ENCODE results near the gene SSUH2.
"Not testable (repeated sequence)": the region's sequence is repeated elsewhere in the genome, so short reads cannot be mapped to it uniquely, and the experiment has no call there.

Gene SSUH2

DNA sequence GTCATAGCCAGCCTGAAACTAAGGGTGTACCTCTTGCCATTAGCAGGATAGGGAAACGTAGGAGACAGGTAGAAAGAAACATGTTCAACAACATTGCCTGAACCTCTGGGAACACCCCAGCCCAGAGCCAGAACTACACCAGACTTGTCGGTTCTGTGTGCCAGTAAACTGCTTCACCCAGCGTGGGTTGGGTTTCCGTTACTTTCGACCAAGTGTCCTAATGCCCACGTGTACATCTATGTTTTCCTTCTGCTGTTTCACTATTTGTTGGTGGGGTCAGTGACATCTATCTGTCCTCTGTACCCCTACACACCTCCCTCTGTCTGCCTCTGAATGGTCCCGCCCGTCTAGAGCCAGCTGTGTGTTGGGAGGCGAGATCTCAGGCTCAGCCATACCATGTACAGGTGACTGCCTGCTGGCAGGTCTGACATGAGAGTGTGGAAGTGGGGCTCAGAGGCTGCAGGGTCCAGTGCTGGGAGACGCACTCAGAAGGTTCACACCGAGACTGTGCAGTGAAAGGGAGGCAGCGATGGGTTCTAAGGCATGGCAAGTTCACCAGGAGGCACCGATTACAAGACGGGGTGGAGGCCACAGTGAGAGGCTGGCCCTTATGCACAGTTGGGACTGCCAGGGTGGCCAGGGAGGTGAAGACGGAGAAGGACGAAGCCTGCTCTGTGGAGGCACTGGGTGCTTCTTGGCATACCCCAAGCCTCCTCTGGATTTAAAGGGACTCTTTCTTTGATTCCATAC lies 36.4 kb downstream of the SSUH2 start:
- FAIRE-seq: no peak

DNA sequence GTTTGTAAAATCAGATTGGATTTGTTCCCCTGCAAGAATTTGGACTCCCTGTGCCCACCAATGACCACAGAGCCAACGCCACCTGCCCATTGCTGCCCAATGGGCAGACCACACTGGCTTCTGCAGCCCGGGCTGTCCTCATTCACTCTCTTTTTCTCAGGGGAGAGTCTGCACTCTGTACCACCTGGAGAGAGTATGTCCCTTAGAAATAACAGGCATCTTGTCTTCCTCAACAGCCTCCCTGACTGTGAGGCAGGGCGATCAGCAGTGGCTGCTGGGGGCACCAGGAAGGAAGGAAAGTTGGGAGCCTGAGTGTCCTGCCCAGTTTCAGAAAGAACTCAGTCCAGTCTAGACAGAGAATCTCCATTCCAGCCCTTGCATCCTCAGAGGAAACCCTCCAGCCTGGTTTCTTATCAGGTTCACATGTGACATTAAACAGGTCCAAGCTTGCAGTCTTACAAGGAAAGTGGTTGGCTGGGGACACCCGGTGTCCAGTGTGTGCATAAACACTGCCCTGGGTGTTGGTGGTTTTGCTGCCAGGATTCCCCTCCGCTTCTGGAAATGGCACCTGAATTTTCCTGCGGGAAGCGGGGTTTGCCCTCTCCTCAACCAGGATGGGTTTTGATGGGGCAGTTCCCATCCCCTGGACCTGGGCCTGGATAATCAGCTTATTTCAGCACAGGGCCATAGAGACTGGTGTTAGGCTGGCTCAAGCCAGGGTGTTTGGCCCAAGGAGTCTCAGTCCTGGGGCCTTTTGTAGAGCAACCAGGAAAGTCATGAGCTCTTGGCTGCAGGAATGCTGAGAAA lies 37.2 kb downstream of the SSUH2 start:
- FAIRE-seq: no peak

DNA sequence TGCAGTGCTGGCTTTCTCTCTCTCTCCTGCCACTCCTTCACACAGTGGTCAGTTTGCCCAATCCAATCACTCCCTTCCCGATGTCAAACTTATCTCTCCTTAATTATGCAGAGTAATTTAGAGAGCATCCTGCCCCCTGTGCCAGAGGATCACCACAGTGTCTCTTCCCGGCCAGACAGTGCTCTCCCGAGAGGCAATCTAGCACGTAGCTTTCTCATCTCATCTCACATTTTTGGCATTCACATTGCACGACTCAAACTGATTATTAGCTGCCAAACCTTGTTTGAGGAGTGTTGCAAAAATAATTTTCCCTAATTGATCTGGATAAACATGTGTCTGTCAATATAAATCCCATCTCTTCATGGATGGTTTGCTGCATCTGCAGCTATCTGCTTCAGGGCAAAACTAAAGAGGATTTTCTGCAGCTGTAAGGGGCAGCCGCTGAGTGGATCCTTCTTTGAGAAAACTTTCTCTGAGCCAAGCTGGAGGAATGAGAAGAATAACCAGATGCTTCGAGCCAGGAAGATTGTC lies 37.8 kb downstream of the SSUH2 start:
- no peak for FAIRE-seq

DNA sequence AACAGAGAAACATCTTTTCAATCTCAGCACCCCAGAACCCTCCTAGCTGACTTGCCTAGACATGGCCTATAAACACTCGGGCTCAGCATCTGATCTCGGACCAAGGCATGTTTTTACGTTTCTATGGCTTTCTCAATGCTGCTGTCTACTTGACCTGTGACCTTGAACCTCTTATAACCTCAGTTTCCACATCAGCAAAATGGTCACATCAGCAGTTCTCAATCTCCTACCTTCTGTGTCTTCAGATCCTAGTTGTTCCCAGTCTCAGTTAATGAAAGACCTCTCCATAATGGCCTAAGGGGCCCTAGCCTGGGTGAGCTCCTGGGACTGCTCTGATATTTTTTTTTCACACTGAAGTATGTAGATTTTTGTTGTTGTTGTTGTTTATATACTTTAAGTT lies 39.6 kb downstream of the SSUH2 start:
- no peak for FAIRE-seq

DNA sequence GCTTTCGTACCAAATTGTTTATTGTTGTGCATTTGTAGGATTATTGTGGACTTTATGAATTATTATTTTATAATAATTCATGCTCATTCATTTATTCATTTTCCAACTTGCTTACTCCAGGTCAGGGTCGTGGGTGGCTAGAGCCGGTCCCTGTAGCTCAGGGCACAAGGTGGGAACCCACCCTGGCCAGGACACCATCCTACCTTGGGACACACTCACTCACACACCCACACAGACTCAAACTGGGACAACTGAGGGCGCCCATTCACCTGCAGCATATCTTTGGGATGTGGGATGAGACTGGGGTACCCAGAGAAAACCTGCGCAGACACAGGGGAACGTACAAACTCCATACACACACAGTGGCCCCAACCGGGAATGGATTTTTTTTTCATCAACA lies 40.6 kb downstream of the SSUH2 start:
- no peak for FAIRE-seq

DNA sequence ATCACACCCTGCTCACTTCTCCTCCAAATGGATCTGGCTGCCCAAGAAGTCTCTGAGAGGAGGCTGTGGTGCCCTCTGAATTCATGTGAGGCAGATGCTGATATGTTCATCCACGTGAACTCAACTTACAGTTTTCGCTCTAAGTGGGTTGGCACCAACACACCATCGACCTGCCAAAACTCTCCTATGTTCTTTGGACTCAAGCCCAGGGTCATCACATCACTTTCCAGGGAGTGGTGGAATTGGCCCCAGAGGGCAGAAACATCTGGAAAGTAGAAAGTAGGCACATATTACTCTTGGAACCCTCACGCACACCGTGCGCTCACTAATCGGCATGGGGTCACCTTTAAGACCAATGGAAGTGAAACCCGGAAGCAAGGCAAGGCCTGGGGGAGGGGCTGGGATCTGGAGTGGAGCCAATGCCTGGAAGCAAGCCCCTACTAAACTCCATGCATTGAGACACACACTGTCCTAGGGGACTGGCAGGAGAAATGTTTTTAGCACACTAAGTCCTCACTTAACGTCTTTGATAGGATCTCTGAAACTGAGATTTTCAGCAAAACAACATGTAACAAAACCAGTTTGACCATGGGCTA lies 41.4 kb downstream of the SSUH2 start:
- no peak for FAIRE-seq

DNA sequence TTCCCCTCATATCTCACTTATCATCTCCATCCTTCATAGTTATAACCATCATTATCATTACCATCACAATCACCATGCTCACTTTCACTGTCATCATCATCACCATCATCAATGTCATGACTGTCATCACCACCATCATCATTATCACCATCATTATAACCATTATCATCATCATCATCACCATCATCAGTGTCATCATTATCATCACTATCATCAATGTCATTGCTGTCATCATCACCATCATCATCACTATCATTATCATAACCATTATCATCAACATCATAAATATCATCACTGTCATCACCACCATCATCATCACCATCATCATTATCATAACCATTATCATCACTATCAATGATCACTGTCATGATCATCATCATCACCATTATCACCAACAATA lies 44.1 kb downstream of the SSUH2 start:
- FAIRE-seq: no peak

DNA sequence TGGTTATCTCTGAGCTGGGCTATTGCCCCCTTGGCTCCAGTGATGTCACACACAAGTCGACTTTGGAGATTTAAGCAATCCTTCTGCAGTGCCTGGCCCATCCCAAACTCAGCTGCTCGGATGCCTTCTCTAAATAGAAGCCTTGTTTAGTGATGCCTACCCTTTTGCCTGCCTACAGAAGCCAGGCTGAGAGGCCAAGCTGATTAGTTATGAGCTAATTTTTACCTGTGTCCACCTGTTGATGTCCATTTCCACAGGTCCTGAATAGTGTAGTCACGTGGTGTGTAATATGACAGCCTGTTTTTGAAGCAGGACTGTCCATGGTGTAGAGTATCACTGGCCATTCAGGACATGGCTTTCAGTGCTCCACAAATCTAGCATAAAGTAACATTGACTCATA lies 45.5 kb downstream of the SSUH2 start:
- FAIRE-seq: no peak

DNA sequence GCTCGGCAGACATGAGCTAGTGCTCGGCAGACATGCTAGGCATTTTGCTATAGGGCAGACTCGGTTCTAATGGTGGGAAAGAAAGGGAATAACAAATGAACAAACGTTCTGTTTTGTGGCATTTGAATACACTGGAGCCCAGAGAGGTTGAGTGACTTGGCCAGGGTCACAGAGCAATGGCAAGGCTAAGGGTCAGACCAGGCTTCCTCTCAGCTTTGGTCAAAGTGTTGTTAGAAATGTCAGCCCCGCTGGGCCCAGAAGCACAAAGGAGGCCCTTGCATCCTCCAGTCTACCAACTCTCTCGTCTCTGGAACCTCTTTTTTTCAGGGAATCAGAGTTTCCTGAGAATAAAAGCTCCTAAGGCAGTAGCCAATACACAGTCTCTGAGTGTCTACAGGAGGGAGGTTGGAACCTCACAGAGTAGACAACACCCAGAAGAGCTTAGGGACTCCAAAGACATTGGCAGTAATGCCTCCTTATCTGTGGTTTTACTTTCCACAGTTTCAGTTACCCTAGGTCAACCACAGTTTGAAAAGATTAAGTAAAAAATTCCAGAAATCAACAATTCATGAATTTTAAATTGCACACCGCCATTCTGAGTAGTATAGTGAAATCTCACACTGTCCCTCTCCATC lies 47.3 kb downstream of the SSUH2 start:
- no peak for FAIRE-seq

DNA sequence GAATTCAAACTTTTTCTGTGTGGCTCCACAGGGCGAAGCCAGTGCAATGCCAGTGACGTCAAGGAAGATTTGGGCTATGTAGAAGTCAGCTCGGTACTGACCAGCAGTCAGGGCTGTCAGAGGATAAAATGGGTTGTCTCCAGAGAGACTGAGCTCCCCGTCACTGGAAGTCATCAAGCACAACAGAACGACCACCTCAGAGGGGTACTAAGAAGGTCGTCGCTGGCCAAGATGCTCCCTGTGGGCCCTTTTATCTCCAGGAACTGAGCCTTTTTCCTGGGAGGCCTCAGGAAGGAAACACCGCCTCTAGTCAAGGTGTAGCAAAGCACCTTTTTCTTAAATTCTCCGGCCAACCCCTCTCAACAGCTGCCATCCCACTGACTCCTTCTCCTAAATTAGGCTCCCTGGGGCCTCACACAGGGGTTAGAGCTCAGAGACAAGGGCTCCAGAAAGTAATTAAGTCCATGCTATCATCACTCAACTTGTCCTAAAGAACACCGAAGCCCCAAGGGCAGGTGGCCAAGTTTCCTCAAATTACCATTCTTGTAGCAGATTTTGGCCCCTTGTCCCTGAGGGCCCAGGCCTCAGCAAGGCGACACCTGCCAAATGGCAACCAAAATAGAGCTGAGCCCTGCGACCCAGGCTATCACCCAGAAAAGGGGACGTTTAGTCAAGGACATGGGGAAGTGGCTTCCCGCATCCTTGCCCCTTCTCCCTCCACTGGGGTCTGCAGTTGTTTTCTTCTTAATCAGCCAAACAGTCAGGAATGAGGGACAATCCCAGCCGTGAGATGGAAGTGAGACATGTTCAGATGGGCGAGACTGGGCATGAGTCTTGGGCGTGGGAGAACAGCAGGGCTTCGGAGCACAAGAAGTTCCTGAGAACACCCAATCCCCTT lies 48.0 kb downstream of the SSUH2 start:
- FAIRE-seq: no peak

DNA sequence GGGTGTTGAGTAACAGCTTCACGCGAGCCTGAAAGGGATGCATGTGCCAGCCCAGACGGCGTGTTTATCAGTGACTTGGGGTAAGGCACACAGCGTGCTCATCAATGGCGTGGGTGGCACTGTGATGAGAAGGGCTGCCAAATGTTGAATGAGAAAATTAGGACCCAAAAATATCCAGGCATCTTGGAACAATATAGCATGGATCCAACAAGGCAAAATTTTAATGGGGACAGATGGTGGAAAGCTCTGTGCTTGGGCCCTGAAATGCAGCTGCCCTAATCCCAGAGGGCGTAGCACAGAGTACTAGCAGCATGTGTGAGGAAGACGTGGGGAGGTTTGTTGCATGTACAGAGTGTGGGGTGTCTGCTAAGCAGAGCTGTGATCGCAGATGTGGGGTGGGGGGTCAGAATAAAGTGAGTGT lies 48.9 kb downstream of the SSUH2 start:
- no peak for FAIRE-seq

DNA sequence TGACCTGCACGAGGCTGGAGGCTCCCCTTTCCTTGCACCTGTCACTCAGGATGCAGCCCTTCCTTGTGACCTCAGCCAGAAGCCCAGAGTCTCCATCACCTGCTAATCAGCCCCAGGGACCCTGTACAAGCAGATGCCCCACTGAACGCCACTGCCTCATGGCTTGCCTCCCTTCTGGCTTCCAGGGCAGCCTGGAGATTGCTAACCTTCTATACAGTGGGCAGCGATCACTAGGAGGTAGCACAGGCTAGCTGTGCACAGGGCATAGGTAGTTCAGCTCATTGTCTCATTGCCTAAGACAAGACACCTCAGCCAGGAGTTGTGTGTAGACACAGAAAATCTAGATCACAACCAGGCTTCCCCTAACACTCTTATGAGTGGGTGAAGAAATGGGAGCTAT lies 49.3 kb downstream of the SSUH2 start:
- no peak for FAIRE-seq

DNA sequence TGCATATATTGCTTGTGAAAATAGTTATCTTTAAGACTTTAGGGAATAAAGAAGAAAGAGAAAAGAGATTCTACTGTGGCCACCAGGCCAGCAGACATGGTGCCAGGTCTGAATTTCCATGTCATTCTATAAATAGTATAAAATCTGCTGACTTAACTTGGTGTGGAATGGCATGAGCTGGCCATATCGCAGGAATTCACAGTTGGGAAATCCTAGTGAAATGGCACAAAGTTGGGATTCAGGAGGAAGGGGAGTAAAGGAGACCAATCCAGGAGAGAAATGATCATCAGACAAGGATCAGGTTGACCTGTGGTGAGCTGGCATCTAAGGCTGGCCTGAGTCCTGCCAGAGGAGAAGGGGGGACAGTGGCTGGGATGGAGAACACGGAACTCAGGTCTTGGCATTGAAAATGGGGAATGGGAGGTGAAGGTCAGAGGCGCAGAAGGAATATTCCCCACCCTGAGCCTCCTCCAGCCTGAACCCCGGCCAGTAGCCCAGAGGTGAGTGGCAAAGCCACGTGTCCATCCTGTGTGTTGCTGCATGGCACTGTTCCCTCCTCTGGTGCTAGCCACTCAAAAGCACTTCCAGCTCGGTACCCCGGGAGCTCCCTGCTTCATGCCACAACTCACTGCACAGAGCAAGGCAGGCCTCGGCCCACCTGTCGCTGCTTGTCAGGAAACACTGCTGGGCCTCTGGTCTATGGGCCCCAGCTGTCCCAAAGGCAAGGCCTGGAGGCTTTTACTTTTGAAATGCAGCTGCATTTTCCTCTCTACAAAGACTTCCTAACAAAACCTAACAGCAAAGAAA lies 51.4 kb downstream of the SSUH2 start:
- FAIRE-seq: no peak

DNA sequence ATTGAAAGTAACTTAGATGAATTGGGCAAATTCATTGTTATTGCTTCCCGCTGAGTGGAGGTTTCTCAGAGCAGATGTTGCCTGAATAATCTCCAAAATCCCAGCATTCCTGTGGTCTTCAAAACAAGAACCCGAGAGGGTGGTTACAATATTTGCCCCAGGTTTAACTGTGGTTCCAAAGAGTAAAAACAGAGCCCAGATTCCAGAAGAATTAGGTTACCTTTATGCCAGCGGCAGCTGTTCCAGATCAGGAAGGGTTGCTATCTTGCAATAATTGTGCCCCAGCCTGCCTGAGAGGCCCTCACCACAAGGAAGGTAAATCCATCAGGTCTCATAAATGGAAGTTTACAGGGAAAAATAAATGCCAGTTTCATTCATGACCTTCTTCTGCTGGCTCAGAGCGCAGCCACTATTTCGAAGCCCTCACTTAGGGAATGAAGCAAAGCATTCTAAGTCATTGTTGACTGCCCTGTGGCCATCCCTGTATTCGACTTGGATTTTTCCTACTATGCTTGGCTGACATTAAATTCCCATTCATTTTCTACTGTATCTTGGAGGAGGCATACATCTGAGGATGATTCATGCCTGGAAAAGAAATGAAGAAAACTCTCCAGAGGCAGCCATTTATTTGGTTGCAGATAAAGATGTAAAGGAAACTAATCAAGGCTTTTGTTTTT lies 54.6 kb downstream of the SSUH2 start:
- FAIRE-seq: no peak

DNA sequence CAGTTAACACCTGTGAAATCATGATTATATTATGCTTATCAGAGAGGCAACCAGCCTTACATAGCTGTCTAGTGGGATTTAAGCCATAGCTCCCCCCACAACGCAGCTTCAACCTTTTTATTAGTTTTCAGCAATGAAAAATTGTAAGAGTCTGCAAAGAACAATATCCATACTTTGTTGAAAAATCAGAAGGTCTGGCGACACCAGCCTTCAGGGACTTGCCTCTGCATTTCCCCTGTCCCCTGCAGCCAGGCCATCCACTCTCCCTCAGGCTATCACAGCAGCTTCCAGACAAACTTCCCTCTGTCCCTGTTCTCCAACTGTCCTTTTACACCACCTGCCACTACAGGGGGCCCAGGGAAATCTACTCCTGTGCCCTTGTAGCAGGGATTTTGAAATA lies 59.9 kb downstream of the SSUH2 start:
- no peak for FAIRE-seq

DNA sequence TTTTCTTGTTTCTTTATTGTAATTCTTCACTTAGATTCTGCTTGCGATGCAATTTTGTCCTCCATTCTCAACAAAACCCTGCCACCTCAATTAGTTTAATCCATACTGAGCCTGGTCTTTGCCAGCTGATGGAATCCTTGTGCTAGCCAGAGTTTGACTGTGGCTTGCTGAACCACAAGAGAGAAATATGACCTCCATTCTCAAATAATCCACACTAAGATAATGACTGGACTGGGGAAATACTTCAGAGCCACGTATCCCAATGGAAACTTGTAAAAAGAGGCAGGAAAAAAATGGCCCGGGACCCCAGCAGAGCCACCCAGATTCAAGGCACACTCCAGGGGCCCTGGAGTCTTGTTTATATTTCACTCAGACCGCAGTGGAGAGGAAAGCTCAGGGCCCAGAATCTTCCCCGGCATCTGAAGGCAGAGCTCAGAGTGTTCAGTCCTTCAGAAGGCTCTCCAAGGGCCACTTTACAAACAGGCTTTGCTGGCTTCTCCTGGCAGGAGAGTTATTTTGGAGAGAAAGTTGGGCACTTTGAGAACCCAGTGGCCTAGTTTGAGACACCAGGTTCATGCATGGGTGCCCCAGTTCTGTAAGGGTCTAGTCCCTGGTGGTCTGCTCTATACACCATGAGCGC lies 62.7 kb downstream of the SSUH2 start:
- no peak for FAIRE-seq

DNA sequence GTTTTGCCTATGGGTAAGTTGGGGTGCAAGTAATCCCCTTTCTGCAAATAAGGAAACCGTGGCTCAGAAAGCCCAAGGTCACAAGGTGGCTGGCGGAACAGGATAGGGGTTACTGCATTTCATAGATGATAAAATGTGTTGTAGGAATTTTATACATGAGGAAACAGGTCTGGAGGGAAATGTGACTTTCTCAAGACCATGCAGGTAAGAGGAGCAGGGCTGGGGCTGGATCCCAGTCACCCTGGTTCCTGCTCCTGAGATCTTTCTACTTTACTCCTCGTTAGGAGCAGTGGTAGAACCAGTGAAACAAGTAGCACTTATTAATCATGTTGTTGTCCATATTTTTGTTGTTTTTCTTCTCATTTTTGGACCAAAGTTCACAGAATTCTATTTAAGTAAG lies 63.2 kb downstream of the SSUH2 start:
- FAIRE-seq: no peak

DNA sequence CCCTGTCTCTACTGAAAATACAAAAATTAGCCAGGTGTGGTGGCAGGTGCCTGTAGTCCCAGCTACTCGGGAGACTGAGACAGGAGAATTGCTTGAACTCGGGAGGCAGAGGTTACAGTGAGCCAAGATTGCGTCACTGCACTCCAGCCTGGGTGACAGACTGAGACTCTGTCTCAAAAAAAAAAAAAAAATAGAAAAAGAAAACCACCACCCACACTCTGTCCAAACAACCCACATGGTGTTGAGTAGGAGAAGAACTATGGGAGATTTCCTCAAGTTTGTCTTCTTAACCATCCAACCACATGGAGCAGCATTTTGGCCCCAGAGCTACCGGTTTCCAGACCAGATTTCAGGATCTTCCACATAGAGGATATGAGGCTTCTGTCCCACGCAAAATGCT lies 64.2 kb downstream of the SSUH2 start:
- FAIRE-seq: not testable (repeated sequence)

DNA sequence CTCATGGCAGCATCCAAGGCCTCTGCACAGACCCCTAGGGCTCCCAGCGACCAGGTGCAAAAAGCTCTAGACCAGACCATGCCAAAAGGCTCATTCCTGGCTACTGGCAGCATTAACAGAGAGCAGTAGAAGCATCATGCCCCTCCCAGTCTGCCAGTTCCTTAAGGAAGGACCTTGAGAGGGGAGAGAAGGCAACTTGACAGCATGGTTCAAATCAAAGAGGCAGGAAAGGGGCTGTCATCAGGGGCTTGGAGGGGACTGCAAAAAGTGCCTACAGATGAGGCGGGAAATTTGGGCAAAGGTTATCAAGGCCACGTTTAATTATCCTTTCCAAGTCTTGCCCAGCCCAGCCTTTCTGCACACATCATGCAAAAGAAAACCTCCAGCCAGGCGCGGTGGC lies 64.7 kb downstream of the SSUH2 start:
- FAIRE-seq: no peak

DNA sequence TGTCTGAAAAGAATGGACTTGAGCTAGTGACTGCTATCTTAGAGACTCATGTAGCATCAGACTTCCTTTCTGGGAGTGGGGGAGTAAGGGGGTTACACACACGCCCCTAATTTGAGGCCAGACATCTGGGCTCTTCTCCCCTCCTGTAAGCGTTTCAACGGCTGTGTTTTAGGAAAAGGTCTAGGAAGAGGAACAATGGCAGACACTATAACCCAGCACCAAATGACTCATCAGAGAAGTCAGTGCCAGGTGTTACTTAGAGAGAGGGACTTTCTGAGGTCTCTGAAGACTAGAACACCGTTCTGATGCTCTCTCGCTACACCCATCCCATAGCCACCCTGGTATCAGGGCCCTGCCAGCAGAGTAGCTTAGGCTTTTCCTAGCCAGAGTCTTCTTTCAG lies 65.5 kb downstream of the SSUH2 start:
- FAIRE-seq: no peak

Measured in colon (tissue), 2 donors.